Measurements from ENCODE around the gene NCOR1.

- TF ChIP-seq POLR2AphosphoS5 (IDR thresholded peaks at IDR 0.05; ENCODE audit: low read depth, low read length) (no peak), SIN3A (IDR thresholded peaks at IDR 0.05; ENCODE audit: borderline replicate concordance, low read depth, low read length) (no peak), TCF7L2 (IDR thresholded peaks at IDR 0.05; ENCODE audit: low read depth, low read length) (no peak), SNAPC5 (CRISPR knock-in tag; IDR thresholded peaks at IDR 0.05; ENCODE audit: borderline replicate concordance) (no peak)
- TF ChIP-seq, protein P1, sequence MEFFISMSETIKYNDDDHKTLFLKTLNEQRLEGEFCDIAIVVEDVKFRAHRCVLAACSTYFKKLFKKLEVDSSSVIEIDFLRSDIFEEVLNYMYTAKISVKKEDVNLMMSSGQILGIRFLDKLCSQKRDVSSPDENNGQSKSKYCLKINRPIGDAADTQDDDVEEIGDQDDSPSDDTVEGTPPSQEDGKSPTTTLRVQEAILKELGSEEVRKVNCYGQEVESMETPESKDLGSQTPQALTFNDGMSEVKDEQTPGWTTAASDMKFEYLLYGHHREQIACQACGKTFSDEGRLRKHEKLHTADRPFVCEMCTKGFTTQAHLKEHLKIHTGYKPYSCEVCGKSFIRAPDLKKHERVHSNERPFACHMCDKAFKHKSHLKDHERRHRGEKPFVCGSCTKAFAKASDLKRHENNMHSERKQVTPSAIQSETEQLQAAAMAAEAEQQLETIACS (CRISPR knock-in tag; IDR thresholded peaks at IDR 0.05): no peak
These were observed 92.5 kb downstream of the NCOR1 start for GRCh38 chr17:16122697-16123434.
